ENCODE results near the gene ALDOA.
"Not testable (repeated sequence)": the region's sequence is repeated elsewhere in the genome, so short reads cannot be mapped to it uniquely, and the experiment has no call there.

Gene ALDOA

GRCh38 chr16:30065102-30065942 lies at the start of gene ALDOA:
TSS of gene ALDOA (plus strand) at chr16:30065760. CDS start at chr16:30066898, 1,138 bp downstream.
- peak; percentile 86 for DNase-seq (ENCODE audit: low spot score)

GRCh38 chr16:30016555-30017276 lies 48.8 kb upstream of the ALDOA start:
- DNase-seq (ENCODE audit: low spot score) = no peak

DNA sequence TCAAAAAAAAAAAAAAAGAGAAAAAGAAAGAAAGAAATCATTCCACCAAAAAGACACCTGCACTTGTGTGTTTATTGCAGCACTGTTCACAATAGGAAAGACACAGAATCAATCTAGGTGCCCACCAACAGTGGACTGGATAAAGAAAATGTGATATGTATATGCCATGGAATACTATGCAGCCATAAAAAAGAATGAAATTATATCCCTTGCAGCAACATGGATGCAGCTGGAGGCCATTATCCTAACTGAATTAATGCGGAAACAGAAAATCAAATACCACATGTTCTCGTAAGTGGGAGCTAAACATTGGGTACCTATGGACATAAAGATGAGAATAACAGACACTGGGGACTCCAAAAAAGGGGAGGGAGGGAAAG lies 48.3 kb upstream of the ALDOA start:
- no peak for DNase-seq (ENCODE audit: low spot score)

- DNase-seq (ENCODE audit: low spot score) = not testable (repeated sequence)
These were observed 47.6 kb upstream of the ALDOA start for GRCh38 chr16:30017937-30018336.

DNA sequence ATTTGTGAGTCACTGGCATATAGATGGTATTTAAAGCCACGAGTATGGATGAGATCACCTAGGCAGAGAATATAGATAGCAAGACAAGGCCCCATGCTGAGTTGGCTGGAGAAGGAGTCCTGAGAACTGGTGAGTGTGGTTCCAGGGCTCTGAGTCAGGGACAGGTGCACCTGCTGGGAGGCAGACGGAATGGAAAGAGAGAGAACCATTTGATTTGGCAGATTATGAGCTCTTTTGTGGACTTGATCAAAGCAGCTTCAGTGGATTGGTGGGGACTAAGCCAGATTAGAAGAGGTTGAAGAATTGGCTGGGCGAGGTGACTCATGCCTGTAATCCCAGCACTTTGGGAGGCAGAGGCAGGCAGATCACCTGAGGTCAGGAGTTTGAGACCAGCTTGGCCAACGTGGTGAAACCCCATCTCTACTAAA lies 46.8 kb upstream of the ALDOA start:
- no peak for DNase-seq (ENCODE audit: low spot score)

DNA sequence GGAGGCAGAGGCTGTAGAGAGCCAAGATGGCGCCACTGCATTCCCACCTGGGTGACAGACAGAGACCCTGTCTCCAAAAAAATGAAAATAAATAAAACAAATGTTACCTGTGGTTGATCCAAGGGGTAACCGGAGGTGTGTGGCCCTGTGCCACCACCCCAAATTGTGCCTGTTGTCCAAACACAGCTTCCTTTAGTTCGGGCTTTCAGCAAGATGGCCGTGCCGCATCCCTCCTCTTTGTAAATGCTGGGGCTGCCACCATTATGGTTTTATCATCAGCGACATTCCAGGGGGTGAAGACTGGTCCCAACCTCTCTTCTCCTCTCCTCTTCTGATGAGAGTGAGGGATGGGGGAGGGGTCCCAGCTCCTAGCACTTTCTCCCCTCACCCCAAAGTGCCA lies 42.7 kb upstream of the ALDOA start, which contains the start of gene C16orf92:
C16orf92 (plus strand) TSS at position 312 of the 400 bp plus-strand sequence. CDS start 143 bp downstream, outside the sequence.
- no peak for DNase-seq (ENCODE audit: low spot score)

DNA sequence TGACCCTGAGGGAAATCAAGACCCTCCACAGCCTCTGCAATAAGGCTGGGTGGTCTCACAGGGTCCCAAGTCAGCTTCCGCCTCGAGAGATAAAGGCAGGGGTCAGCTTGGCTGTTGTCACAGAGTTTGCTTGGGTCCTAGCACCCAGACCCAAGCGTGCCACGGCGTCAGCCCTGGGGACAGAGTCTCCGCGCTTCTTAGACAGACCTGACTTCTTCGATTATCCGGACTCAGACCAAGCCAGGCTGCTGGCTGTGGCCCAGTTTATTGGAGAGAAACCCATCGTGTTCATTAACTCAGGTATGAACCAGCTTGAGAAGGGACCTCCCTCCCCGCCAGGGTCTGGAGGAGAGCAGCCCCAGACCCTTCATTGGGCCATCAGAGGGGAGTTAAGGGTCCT lies 42.0 kb upstream of the ALDOA start:
- no peak for DNase-seq (ENCODE audit: low spot score)

DNA sequence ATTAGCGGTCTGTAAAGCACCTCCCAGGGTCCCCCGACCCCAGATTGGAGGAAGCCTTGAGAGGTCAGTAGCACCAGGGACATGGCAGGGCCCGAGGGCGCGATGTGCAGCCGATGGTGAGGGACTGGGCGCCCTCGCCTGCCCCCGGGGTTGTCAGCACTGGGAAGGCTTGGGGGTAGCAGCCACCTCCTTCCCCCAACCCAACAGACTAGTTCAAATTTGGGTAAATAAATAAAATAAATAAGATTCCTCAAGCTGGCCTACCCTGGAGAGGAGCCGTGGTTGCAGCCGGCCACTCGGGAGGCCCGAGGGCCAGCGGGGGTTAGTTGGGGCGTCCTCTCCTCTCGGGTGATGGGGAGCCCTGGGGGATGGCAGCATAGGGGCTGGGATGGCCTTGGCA lies 41.1 kb upstream of the ALDOA start:
- DNase-seq (ENCODE audit: low spot score) = no peak

GRCh38 chr16:30025156-30025555 lies 40.4 kb upstream of the ALDOA start:
- no peak for DNase-seq (ENCODE audit: low spot score)

DNA sequence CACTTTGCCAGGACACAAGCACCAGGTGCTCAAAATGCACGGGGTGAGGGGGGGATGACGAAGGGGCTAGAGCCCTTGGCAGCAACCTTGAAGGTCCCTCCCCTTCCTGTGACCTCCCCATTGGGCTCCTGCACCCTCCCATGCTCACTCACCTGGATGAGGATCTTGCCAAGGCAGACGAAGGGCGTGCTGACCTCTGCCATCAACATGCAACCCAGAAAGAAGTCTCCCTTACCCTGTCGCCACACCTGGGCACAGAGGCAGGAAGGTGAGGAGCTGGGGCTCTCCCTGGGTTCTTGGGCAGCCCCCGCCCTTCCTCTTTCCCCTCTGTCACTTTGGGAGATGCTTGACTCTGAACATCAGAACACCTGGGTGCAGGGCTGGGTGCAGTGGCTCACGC lies 40.0 kb upstream of the ALDOA start:
- no peak for DNase-seq (ENCODE audit: low spot score)

GRCh38 chr16:30026449-30026848 lies 39.1 kb upstream of the ALDOA start:
- no peak for DNase-seq (ENCODE audit: low spot score)

GRCh38 chr16:30027588-30028437 lies 37.7 kb upstream of the ALDOA start:
- DNase-seq (ENCODE audit: low spot score) = no peak

GRCh38 chr16:30028438-30029076 lies 37.0 kb upstream of the ALDOA start:
- no peak for DNase-seq (ENCODE audit: low spot score)

GRCh38 chr16:30030011-30030685 lies 35.4 kb upstream of the ALDOA start:
- no peak for DNase-seq (ENCODE audit: low spot score)

DNA sequence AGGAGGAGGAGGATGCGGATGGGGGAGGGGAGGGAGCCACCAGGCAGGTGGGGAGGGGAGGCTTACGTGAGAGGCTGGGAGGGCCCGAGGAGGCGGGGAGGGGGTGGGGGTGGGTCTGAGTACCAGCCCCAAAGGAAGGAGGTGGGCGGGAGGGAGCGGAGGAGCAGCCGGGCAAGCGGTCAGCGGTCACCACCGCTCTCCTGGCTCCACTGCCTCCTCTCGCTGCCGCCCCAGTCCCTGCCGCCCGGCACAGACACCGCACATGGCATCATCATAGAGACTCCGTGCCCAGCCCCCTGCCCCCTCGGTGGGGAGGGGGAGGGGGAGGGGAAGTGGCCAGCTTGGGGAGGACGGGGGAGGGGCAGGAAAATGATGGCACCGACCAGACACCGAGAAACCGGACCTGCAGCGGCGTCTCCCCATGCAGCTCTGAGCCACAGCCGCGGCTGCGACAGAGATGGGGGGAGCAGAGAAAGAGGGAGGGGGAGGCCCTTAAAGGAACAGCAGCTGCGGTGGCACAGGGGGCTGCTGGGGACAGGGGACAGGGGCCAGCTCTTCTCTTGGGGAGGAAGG lies 34.6 kb upstream of the ALDOA start, which contains the start of gene TLCD3B:
TLCD3B (minus strand) TSS at position 431 of the 573 bp plus-strand sequence. CDS start 744 bp downstream, outside the sequence.
- DNase-seq (ENCODE audit: low spot score) = no peak

GRCh38 chr16:30031477-30031918 lies 34.1 kb upstream of the ALDOA start:
- no peak for DNase-seq (ENCODE audit: low spot score)

- DNase-seq (ENCODE audit: low spot score) = no peak
These were observed 33.3 kb upstream of the ALDOA start for GRCh38 chr16:30032083-30032819.

- no peak for DNase-seq (ENCODE audit: low spot score)
These were observed 32.3 kb upstream of the ALDOA start for GRCh38 chr16:30033270-30033669.

DNA sequence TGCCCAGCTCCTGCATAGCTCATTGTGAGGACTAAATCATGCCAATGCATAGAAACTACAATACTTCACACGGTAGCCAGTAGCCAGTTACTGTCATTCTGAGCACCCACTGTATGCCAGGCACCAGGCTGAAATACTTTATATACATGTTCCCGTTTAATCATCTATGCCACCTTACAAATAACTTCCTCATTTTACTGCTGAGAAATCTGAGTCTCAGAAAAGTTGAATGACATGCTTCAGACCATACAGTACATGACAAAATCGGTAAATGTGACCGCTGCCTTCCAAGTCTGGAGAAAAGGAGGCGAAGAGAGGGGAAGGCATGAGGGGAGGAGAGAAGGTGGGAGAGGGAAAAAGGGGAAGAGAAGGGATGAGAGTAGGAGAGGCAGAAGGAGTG lies 25.3 kb upstream of the ALDOA start:
- DNase-seq (ENCODE audit: low spot score) = no peak

DNA sequence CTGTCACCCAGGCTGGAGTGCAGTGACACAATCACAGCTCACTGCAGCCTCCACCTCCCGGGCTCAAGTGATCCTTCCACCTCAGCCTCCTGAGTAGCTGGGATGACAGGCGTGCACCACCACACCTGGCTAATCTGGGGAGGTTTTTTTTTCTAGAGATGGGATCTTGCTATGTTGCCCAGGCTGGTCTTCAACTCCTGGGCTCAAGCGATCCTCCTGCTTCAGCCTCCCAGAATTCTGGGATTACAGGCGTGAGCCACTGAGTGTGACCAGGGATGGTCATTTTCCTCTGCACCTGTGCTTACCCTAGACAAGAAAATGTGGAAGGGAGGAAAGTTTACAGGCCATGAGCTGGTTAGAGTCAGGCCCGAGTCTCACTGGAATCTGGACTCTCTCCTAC lies 24.9 kb upstream of the ALDOA start:
- DNase-seq (ENCODE audit: low spot score) = not testable (repeated sequence)

All from COLO829 (cell line).